OCI-M2 (cell line): ENCODE measurements around the gene SLC6A13.

ENCODE experiments used
- DNase-seq: peaks from one replicate; lab custom pipeline; 2025; ENCODE audit not compliant: unreplicated experiment; lab: John Stamatoyannopoulos, UW

Gene SLC6A13

DNA sequence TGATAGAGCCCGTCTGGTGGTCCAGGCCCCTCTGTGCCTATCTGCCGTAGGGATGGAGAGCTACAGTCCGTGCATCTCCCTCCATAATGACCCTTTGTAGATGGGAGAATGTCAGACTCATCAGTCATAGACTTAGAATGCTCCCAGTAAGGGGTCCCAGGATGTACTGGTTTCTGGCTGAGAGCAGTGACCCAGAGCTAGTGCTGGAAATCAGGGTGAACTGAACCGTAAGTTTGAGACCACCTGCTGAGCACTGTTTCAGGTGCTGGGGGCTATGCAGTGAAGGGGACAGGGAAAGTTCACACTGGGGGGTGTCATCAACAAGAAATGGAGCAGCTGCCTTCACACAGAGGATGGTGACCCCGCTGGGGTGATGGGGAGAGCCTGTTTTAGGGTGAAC is 82.8 kb downstream of the SLC6A13 start:
- DNase-seq: no peak

GRCh38 chr12:179131-179884 is 83.3 kb downstream of the SLC6A13 start:
- no peak for DNase-seq

- no peak for DNase-seq
Measured at GRCh38 chr12:178829-179109, 83.9 kb downstream of the SLC6A13 start.

- no peak for DNase-seq
Measured at GRCh38 chr12:177980-178828, 84.4 kb downstream of the SLC6A13 start.

GRCh38 chr12:177336-177979 is 85.2 kb downstream of the SLC6A13 start:
- DNase-seq: no peak

DNA sequence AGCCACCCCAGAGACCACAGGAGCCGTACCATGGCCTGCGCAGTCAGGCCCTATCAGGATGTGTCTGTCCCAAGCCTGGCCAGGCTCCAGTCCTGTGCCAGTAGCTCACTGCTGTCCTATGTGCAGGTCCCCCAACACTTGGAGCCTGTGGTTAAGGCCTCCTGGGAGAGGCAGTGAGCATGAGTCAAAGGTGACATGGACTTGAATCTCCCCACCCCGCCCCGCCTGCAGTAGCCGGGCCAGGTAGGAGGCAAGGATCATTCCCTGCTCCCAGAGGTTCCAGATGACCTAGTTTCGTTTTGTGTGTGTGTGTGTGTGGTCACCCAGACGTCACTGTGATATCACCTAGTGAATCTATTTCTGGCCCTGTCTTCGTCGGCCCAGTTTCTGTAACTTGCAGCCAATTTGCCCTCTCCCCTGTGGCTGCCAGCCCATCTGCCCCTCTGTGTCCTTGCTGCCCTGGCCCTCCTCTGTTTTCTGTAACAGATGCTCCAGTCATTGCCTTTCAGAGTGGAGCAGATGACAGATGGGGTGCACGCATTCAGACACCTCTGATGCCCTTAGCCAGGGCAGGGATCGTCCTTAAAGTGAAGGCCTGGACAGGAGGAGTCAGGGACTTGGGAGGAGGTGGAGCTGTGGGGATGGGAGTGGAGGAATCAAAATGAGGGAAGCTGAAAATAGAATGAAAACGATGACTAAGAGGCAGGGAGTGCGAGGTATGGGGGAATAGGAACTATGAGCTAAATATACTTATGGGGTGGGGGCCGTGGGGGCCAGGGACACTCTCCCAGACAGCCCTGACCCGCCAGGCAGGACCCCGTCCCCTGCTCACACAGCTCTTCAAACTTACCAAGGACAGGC is 86.1 kb downstream of the SLC6A13 start:
- no peak for DNase-seq

DNA sequence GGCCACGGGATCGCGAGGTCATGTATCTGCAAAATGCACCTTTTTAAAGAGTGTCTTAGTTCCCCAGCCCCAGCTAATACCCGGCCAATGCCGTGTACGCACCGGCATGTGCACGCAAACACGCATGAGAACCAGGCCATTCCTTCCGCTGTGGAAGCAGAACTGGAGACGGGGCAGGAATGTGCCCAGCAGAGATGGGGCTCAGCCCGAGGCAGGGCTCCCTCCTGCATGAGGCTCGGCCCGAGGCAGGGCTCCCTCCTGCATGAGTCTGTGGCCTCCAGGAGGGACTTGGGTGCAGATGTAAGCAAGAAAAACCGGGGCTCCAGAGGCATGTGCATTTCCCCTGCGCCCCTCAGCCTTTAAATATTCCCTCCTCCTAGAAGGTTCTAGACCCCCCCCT is 86.9 kb downstream of the SLC6A13 start:
- no peak for DNase-seq

GRCh38 chr12:175250-175649 is 87.4 kb downstream of the SLC6A13 start:
- no peak for DNase-seq

DNA sequence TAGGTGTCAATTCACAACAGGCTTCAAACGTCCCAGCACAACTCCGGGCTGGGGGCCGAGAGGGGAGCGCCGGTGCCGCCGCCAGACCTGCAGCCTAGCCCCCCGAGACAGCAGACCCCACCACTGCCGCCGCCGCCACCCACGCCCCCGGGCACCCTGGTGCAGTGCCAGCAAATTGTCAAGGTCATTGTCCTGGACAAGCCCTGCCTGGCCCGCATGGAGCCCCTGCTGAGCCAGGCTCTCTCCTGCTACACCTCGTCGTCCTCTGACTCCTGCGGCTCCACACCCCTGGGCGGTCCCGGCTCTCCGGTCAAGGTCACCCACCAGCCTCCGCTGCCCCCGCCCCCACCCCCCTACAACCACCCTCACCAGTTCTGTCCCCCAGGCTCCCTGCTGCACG is 88.0 kb downstream of the SLC6A13 start:
- DNase-seq: no peak

- DNase-seq: no peak
Measured at GRCh38 chr12:174124-174523, 88.5 kb downstream of the SLC6A13 start.

GRCh38 chr12:172732-173161 is 89.9 kb downstream of the SLC6A13 start:
- no peak for DNase-seq

- DNase-seq: no peak
Measured at GRCh38 chr12:171743-172676, 90.6 kb downstream of the SLC6A13 start.

- no peak for DNase-seq
Measured at GRCh38 chr12:171276-171675, 91.4 kb downstream of the SLC6A13 start.
